ENCODE measurements around the gene ADAMTS16.

Gene ADAMTS16

GRCh38 chr5:5289537-5289936, 149.4 kb downstream of the ADAMTS16 start:
- no peak for DNase-seq

DNA sequence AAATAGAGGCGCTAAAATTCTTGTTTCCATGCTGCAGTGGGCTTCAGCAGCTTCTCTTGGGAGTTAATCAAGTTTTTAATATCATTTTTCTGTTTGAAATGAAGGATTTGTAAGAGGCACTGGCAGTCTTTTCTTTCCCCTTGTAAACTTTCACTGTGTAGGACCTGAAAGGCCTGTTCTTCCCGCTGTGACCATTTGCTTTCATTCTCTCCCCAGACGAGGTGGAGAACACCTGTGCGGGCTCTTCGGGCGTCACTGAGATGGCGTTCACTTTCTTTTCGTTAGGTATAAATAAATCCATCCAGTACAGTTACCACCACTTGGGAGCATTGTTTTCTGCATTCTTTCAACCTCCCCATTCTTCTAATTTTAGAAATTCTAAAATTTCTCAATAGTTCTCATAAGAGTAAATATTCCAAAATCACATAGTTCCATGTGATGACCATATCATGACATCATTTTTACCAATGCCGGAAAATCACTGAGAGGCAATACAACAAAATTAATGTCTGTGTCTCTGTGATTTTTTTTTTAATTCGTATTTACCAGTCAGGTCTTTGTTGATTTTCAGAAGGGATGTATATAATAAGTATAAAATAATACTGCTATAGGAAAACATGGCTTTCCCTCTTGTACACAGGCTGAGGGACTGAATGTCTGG, 150.7 kb downstream of the ADAMTS16 start:
- no peak for DNase-seq

DNA sequence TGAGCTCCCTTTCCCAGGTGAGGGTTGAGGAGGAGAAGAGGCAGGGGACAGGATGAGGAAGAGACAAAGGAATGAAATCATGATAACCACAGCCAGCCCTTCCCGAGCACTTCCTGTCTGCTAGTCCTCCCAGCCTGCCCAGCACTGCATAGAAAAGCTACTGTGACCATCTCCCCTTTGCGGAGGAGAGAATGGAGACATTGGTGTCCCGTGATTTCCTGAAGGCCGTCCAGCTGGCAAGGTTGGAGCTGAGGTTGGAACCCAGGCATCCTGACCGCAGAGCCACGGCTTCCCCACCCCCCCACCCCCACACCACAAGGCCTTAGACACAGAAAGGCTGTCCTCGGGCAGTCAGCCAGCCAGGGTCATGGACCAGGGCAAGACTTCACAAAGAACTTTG, 151.2 kb downstream of the ADAMTS16 start:
- DNase-seq: no peak

DNA sequence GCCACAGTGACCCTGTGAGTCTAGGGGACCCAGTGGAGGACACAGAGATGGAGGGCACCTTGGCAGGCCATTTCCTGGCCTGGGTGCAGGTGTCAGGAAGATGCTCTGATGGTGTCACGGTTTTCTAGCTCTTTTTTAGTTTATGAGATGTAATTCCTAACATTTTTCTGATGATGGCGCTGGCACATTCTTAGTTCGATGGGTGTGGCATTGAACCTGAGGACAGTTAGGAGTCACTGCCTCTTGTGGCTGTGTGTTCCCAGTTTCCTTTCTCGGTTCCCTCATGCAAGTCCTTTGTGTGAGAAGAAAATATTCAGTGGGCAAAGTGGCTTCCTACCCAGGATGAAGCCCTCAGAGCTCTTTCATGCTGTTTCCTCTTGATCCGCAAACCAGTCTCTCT, 152.9 kb downstream of the ADAMTS16 start:
- no peak for DNase-seq

DNA sequence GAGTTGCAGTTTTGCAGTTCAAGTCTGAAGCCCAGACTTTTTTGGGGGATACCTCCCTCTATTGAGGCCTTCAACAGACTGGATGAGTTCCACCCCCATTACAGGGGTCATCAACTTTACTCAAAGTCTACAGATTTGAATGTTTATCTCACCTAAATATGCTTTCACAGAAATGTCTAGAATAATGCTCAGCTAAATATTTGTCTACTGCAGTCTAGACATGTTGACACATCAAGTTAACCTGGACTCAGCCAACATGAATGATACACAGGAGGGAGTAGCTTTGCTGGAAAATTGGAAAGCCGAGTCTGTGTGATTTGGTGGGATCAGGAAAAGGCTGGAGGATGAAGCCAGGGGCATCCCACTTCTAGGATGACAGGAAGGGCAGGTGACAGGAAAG, 154.3 kb downstream of the ADAMTS16 start:
- DNase-seq: no peak

GRCh38 chr5:5295351-5295750, 155.2 kb downstream of the ADAMTS16 start:
- DNase-seq: no peak

DNA sequence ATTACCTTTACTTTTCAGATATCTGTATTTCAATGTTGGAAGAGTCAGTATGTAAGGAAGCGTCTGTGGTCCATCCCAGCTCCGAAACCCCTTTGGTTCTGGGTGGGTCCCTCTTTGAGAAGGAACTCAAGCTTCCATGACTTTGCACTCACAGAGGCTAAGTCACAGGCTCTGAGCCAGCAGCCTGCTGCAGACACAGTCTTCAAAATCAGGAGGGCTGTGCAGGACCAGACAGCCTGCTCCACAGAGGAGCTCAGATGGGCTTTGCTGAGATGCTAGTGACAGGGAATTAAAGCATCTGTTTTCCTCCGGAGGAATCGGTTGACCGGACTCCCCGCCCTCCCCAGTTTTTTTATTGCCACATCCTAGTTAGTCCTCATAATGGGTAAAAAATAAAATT, 155.9 kb downstream of the ADAMTS16 start:
- no peak for DNase-seq

DNA sequence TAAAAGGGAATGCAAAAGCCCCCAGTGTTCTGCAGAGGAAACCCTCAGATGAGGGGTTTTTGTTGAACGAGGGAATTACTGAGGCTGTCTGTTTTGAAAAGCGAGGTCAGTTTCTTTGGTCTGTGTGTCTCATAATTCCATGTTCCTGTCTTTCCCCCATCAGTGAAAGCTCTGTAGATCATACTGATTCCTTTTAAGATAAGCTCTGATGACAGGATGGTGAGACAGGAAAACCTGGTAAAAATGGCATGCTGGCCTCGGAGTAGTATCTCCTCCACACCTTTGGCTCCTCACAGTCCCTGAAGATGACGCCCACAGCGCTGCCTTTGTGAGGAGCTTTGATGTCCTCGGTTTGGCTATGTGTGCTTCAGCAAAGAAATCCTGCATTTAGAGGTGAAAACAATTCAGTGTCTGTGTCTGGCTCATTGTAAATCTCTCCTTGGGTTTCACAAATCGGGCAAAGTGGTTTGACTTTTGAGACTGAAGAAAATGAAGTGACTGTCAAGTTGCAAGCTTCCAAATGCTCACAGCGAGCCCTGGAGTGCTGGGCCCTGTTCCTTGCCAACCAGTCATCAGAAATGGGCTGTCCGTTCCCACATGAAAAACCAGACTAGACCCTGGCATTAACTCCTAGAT, 157.4 kb downstream of the ADAMTS16 start:
- no peak for DNase-seq

GRCh38 chr5:5298068-5298633, 158.0 kb downstream of the ADAMTS16 start:
- DNase-seq: no peak

- no peak for DNase-seq
Observed at GRCh38 chr5:5298841-5299541, 158.9 kb downstream of the ADAMTS16 start.

GRCh38 chr5:5301176-5301575, 161.0 kb downstream of the ADAMTS16 start:
- DNase-seq: no peak

- no peak for DNase-seq
Observed at GRCh38 chr5:5302201-5302600, 162.1 kb downstream of the ADAMTS16 start.

GRCh38 chr5:5303242-5303641, 163.1 kb downstream of the ADAMTS16 start:
- no peak for DNase-seq

GRCh38 chr5:5304361-5305020, 164.4 kb downstream of the ADAMTS16 start:
- no peak for DNase-seq

DNA sequence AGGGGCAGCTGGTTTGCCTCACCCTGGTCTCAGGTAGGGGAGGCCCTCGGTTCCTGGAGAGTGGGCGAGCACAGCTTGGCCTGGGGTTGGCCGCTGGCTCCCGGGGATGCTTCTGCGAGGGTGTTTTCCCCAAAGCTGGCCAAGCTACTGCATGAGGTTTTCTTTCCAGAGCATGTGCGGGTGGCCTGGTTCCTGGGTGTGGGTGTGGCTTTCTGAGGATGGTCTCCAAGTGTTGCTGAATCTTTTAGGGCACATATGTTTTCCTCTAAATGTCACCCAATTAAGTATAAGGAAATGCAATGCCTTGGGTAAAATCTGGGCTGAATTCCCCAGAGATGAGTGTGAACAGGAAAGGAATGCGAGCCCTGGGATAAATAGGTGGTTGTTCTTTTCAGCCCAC, 166.6 kb downstream of the ADAMTS16 start:
- DNase-seq: no peak

GRCh38 chr5:5308319-5308718, 168.2 kb downstream of the ADAMTS16 start:
- DNase-seq: no peak

DNA sequence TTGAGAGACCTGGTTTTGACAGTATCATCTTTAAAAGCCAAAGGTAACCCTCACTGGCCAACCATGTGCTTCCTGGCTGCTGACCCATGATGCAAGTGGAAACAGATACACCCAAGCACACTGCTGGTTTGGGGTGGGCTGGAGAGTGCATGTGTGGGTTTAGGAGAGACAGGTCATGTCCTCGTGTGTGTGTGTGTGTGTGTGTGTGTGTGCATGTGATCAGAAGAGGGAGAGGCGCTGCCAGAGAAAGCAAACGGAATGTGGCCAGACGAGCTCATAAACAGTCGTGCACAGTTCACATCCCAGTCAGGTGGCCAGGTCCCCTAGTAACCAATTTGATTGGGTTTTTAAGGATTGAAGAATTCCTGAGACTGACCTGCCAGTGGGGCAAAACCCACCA, 169.5 kb downstream of the ADAMTS16 start:
- DNase-seq: no peak

DNA sequence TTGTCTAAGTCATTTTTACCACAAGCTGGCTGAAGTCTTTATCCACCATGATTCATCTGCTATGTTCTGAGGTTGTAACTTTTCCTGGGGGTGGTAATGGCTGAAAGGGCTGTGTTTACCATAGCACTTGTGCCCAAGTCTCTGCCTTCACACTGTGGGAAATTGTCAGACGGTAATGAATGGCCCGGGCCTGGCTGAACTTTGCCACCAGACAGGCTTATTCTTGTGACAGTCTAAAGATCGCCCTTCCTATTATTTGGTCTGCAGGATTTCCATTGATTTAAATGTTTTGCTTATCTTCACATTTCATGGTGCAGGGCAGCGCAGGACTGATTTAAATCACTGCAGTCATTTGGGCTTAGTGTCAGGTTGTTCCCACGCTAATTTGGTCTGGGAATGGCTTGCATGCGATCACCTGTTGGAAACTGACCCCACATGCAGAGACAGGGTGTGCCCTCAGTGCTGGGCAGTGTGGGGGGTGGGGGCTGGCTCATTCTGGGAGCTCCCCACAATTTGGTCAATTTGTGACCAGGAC, 173.0 kb downstream of the ADAMTS16 start:
- DNase-seq: no peak

GRCh38 chr5:5314166-5314565, 174.0 kb downstream of the ADAMTS16 start:
- DNase-seq: no peak

GRCh38 chr5:5314626-5315025, 174.5 kb downstream of the ADAMTS16 start:
- no peak for DNase-seq

DNA sequence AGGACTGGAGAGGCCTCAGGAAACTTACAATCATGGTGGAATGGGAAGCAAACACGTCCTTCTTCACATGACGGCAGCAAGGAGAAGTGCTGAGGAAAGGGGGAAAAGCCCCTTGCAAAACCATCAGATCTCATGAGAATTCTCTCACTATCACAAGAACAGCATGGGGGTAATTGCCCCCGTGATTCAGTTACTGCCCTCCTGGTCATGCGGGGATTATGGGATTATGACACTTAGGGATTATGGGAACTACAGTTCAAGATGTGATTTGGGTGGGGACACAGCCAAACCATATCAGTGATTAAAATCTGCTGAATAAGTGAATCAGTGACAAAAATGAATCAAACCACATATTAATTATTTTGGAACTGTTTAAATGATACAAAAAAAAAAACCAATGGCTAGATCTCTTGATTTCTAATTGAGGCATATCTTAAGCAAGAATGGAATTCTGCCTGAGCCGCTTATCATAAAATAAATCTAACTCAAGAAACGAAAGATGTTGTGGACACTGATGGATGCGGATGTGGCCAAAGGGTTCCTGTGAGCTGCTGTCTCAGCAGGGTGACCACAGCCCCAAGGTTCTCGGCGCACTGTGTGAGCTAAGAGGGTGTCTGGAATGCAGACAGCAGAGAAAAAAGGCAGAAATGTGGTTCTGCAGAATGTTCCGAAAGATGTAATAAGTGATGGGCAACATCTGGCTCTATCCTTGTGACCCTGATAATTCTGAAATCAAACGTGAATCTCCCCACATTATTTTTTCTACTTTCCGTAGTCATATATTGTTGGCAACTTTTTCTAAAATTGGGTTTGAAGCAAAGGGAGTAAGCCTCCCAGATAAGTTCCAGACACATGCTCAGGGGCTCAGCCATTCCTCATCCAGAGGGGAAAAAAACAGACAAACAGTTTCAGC, 175.2 kb downstream of the ADAMTS16 start:
- no peak for DNase-seq

GRCh38 chr5:5316334-5316733, 176.2 kb downstream of the ADAMTS16 start:
- DNase-seq: no peak

Data from NCI-H1092 (cell line).